ENCODE data around the gene PKM.

PKM gene

GRCh38 chr15:72155003-72155621, 75.9 kb downstream of the PKM start:
- DNase-seq, result no peak

GRCh38 chr15:72154316-72154715, 76.7 kb downstream of the PKM start:
- DNase-seq, result no peak

GRCh38 chr15:72153269-72154000, 77.6 kb downstream of the PKM start:
- DNase-seq, result no peak
